Body of pancreas (tissue), 4 donors: ENCODE results near the gene SLK.

Source experiments
- POLR2A ChIP-seq, 3 donors: fragments of 450-650 bp; IDR thresholded peaks; one replicate each; pipeline ENCODE4 v1.6.1; 2016; ENCODE audit warnings: antibody characterized with exemption in 3 of 3, mild to moderate bottlenecking in 2 of 3
- TF ChIP-seq, protein P1 (sequence below), 7 experiments: fragments of 450-650 bp in 4 of 7; fragments of 200-600 bp in 3 of 7; sonication (generic) in 3 of 7; IDR thresholded peaks; one replicate each; pipeline ENCODE4 v1.5.1; 2016 to 2019; ENCODE audit warnings: antibody characterized with exemption in 7 of 7

DNA sequence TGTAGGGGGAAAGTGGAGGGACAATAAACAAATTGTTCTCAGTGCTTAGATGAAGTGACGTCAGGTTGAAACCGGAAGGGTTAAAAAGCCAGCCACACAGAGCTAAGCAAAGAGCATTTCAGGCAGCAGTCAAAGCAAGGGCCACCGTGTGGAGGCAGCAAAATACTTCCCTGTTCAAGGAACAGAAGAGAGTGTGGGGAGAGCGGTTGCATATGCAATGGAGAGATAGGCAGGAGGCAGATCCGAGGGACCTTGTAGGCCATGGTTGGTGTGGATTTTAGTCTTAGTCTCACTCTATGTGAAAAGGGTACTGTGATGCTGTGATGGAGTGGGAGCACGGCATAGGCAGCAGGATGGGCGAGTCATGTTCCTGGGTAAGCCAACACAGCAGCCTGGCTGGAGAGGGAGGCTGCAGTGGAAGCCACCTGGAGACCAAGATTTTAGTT is 45.2 kb upstream of the SLK start:
- TF ChIP-seq, protein P1, sequence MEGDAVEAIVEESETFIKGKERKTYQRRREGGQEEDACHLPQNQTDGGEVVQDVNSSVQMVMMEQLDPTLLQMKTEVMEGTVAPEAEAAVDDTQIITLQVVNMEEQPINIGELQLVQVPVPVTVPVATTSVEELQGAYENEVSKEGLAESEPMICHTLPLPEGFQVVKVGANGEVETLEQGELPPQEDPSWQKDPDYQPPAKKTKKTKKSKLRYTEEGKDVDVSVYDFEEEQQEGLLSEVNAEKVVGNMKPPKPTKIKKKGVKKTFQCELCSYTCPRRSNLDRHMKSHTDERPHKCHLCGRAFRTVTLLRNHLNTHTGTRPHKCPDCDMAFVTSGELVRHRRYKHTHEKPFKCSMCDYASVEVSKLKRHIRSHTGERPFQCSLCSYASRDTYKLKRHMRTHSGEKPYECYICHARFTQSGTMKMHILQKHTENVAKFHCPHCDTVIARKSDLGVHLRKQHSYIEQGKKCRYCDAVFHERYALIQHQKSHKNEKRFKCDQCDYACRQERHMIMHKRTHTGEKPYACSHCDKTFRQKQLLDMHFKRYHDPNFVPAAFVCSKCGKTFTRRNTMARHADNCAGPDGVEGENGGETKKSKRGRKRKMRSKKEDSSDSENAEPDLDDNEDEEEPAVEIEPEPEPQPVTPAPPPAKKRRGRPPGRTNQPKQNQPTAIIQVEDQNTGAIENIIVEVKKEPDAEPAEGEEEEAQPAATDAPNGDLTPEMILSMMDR (IDR thresholded peaks at IDR 0.05) = peak in 1 of 7 experiments; percentile 9
- no peak for TF ChIP-seq POLR2A (IDR thresholded peaks at IDR 0.05)
